Hematopoietic multipotent progenitor cell (in vitro differentiated cells): ENCODE results near the gene HES6. TPM values are rescaled to one million over a fixed set of nuclear protein-coding genes. Genes with fewer than 3 reads are reported as not detected.
"Not testable (repeated sequence)": the region's sequence is repeated elsewhere in the genome, so short reads cannot be mapped to it uniquely, and the experiment has no call there.

Experiments
- DNase-seq, 3 donors: peaks; one replicate each; pipeline ENCODE4 v3.0.0-alpha.2; 2011 to 2015; ENCODE audit warnings: low read depth in 2 of 3, low spot score in 2 of 3
- total RNA-seq: library from RNA; depleted of rRNA; stranded (reverse); fragments of >200 nt; gene quantifications from one replicate; pipeline ENCODE4 v1.2.3, GENCODE V29; 2012

The HES6 gene
- total RNA-seq, 1 donor: 3.5 TPM

DNA sequence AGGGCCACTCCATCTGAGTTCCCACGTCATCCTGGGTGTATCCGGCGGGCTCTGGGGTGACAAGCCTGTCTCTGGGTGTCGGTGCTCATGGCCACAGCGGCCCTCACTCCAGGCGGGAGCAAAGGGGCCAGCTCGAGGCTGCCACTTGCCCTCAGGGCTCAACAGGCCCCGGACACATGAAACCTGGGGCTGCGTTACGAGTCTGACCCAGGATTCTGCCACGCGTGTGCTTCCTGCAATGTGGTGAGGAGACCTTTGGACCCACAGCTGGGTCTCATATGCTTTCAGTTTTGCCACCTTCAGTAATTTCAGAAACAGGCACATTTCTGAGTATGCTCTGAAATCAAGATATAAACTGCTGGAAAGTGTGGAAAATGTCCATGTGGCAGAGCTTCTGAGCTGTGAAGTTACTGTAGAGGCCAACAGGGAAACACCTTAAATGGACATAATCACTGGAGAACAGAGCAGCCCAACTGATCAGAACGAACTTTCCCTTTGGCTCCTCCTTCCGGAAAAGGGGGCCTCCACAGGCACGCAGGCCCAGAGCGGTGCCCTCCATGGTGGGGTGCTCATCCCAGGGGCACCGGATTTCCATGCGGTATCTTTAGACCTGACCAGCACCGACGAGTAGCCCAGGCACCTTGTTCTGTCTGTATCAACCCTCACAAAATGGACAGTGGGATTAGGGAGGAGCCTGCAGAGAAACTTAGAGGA is 34.5 kb upstream of the HES6 start:
- DNase-seq: no peak

- not testable (repeated sequence) for DNase-seq
Measured at GRCh38 chr2:238273433-238273832, 33.6 kb upstream of the HES6 start.

DNA sequence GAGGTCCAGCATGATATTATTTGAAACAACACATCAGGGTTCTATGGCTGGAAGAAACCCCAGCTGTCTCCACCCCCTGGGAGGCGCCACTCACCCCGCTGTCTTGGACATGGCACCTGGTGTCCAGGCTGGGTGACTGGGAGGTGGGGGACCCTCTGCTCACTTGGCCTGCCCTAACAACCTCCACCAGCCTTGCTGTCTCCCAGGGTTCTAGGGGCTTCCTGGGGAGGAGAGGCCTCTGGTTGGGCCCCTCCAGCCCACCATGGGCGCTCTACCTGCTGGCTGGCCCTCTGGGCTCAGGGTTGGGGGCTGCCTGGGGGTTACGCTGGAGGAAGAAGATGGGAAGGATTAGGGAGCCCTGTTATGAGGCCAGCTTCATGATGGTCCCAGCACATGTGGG is 32.3 kb upstream of the HES6 start:
- no peak for DNase-seq

DNA sequence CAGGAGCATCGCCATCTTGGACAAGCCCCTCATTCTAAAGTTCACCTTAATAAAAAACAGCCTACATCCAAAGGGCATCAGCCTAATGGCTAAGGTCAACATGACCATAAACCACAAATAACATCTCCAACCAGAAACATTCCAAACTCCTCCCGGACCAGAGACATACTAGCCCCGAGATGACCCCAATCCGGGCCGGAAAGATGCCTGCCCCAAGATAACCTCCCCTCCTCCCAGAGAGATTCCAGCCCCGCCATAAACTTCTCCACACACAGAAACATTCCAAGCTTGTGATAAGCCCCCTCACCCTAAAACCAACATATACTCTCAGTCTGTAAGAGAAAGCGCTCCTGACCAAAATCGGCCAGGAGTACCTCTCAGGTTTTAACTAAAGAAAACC is 31.8 kb upstream of the HES6 start:
- not testable (repeated sequence) for DNase-seq

DNA sequence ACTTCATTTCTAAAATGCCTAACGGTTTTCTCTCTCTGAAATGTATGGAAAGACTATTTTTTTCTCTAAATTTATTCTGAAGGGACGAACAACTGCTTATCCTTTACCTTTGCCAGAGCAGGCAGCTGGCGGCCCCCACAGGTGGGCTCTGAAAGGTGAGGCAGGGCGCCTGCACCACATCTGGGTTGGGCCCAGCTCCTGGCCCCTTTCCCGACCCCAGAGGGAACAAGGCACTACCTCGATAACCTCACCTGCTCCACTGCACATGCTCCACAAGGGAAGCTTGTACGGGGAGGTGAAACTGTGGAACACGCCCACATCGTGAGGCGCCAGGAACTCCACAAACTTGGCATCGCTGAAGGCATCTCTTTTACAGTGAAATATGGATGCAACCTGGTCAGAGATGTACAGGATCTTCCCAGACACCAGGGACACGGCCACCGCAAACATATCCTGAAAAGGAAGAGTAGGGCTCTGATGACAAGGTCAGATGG is 31.3 kb upstream of the HES6 start:
- no peak for DNase-seq

DNA sequence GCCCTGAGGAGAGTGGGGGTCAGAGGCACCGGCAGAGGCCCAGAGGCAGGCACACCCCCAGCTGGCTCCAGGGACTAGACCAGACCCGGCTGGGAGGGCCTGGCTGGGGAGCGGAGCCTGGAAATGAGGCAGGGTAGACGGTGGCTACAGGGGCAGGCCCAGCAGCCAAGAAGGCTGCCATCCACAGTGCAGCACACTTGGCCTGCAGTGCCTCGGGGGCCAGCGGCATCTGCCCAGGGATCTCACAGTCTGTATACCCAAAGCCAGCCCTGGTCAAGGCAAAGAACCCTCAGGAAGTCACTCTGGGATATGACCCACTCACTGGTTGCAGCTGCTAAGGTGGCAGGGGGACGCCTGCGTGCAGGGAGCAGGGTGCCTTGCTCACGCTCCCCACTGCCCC is 30.8 kb upstream of the HES6 start:
- DNase-seq: no peak

GRCh38 chr2:238269741-238270140 is 29.9 kb upstream of the HES6 start:
- no peak for DNase-seq

DNA sequence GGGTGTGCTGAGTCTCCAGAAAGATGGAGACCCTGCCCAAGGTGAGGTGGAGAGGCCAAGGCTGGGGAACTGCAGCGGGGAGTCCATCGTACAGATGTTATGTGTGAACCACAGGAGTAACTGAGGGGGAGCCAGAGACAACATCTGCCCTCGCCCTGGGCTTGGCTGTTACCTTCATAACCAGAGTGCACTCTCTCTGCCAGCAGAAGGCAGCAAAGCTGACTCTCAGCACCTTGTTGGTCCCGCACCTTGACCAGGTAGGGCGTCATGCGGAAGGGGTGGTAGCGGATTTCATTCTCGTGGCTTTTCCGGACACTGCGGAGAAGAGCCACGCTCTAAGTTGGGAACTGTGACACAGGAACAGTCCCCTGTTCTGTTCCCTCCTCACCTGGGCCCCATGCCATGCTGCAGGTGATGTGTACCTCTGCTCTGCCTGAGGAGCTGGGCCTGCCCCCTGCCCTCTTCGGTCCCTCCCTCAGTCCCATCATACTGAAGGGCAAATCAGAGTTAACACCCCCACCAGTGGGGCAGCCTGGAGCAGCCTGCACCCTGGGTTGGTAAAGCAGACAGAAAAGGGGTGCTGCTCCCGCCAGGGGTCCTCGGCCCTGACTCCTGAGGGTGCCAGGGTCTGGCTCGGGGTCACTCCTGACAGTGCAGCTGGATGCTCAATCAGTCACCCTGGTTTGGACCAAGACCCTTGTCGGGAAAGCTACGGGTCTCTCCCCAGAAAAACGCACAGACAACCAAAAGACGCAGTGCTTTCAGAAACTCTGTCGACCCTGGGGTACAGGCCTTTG is 28.2 kb upstream of the HES6 start:
- DNase-seq: no peak

DNA sequence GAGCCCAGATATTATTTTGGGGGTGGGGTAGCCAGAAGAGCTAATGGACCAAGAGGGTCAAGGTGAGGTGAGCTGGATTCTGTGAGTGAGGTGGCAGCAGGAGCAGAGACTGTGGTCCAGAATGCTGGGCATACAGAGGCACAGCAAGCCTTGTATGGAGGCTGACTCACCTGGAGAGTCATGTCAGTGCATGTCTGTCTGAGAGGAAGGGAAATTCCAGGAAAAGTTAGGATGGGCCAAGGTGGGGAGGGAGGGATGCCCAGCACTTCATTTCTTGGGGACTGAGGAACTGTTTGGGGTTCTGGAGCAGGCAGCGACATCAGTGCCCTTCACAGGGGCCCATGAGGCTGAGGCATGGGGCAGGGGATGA is 27.5 kb upstream of the HES6 start:
- no peak for DNase-seq

- DNase-seq: no peak
Measured at GRCh38 chr2:238265605-238266004, 25.8 kb upstream of the HES6 start.

DNA sequence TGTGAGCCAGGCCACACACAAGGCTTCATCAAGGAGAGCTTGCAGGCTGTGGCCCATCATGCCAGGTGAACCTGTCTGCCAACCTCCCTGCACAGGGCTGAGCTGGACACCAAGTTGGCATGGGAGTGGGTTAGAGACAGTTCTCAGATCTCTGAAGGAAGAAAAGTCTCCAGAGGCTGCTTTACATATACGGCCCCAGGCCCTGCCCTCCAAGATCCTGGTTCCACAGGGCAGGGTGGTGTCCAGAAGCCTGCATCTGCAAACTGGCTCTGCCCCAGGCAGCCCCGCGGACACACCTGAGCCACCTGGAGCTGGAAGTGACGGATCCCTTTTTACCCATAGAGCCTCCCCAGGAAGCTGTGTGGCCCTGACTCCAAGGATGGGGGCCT is 24.2 kb upstream of the HES6 start:
- DNase-seq: no peak

GRCh38 chr2:238263204-238264071 is 23.6 kb upstream of the HES6 start:
- peak; percentile 45 to 86 (median 76) for DNase-seq

GRCh38 chr2:238262496-238263122 is 22.8 kb upstream of the HES6 start:
- DNase-seq: no peak

DNA sequence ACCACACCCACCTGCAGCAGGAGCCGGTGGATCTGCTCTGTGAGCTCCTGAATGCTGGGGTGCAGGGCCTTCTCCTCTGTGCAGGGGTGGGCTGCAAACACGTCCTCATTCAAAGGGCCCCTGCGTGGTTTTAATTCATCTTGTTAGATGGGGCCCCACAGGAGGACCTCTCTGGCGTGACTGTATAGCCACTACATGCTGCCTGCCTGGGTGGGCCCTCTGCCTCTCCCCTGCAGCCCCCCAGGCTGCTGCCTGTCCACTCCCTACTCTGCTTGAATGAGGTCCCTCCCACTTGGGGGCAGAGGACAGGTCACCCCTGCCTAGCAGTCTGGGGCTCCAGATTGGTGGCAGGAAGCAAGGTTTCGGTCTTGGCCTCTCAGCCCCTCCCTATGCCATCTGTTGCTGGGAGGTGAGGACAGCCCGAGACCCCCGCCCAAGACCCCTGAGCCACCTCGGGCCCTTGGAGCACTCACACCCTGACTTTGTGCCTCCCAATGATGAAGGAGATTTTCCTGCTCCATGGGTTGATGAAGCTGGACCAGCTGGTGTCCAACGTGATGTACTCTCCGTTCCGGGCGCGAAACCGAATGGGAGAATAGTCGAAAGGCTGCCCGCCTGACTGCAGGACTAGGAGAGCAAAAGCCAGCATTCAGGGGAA is 22.0 kb upstream of the HES6 start:
- DNase-seq: no peak

GRCh38 chr2:238260883-238261282 is 21.0 kb upstream of the HES6 start:
- no peak for DNase-seq

- DNase-seq: no peak
Measured at GRCh38 chr2:238259061-238260020, 19.5 kb upstream of the HES6 start.

DNA sequence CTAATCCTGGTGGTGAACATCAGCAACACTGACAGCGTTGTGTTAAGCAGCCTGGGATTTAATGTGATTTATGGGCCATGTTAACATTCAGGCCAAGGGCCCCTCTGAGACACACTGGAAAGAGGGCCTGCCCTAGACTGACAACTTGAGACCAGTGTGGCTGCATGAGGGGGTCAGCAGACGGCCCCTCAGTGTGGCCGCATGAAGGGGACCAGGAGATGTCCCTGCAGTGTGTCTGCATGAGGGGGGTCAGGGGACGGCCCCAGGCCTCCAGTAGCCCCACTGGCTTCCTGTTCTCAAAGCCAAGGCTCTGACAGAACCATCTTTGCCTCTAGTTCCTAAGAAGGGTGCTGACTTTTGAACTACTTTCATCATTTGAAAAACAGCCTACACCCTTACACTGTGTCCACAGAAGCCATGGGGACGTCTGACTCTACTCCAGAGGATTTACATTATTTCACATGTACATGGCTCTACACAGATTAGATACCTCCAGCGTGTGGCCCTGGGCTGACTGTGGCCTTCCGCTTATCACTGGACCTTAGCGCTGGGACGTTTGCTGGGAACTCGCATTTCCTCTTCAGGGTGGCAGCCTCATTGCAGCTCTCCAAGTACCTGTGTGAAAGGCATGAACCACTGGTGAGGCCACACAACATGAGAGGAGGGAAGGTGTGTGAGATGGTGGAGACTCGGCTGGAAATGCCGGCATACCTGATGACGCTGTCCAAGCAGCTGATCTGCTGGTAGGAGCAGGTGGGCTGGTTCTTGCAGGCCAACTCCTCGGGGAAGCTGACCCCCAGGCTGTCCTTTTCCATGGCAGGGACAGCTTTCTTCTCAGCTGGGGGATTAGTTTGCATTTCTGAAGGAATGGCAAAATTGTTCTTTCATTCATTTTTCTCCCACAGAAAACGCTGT is 18.2 kb upstream of the HES6 start:
- DNase-seq: no peak

DNA sequence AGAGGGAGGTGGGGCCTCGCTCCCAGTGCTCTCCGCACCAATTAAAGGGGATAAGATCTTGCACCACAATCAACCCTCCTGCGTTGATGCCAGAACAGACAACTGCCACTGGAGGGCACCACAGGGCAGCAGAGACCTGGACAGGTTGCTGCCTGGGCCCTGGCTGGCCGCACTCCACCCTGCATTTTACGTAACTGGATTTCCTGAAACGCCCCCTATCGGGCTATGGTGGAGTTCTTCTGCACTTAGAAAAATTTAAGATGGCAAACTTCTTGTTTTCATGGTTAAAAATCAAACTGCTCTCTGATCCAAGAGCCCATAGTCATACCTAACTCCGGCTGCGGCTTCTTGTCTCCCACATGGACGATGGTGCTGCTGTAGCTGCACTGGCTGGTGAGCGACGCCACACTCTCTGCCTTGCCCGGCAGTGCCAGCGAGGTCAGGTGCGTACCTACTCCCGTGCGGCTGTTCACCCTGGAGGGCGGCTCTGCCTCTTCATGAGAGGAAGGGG is 16.8 kb upstream of the HES6 start:
- peak in 2 of 3 donors; percentile 88 to 94 for DNase-seq
